NCI-H82 treated with DMSO at 0.1 percent for 48 hours (cell line): ENCODE results near the gene ABI3BP.
"Not testable (repeated sequence)": the region's sequence is repeated elsewhere in the genome, so short reads cannot be mapped to it uniquely, and the experiment has no call there.

Experiments
- DNase-seq: peaks from one replicate; lab custom pipeline; 2025; ENCODE audit not compliant: unreplicated experiment; lab: John Stamatoyannopoulos, UW

Gene ABI3BP, protein sequence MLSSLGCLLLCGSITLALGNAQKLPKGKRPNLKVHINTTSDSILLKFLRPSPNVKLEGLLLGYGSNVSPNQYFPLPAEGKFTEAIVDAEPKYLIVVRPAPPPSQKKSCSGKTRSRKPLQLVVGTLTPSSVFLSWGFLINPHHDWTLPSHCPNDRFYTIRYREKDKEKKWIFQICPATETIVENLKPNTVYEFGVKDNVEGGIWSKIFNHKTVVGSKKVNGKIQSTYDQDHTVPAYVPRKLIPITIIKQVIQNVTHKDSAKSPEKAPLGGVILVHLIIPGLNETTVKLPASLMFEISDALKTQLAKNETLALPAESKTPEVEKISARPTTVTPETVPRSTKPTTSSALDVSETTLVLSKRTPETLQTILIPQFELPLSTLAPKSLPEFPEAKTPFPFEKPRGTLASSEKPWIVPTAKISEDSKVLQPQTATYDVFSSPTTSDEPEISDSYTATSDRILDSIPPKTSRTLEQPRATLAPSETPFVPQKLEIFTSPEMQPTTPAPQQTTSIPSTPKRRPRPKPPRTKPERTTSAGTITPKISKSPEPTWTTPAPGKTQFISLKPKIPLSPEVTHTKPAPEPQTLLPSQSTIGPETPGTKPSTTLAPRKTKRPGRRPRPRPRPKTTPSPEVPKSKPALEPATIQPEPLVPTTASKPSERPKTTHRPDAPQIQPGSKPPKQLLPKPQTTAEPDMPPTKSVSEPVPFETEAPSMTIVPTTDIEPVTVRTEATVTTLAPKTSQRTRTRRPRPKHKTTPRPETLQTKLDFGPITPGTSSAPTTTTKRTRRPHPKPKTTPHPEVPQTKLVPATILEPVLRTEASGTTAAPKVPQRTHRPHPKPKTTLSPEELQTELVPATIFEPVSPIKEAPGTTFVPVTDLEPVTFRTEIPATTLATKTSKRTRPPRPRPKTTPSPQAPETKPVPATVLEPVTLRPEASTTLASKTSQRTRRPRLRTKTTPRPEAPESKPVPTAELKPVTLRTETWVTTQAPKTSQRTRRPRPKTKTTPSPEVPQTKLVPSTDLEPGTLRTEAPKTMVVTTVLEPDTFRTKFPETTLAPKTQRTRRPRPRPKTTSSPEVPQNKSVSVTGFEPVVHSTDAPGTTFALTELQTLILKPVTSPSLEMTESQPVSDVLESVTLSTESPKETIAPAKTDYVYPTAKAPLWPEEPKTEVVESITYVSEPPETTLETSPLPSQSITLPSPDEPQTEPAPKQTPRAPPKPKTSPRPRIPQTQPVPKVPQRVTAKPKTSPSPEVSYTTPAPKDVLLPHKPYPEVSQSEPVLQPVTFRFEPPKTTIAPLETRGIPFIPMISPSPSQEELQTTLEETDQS (N-terminal part only)

GRCh38 chr3:100993309-100993708 lies at the start of gene ABI3BP:
ABI3BP (minus strand) TSS chr3:100993421; CDS start chr3:100993384, 37 bp downstream.
- DNase-seq: no peak

DNA sequence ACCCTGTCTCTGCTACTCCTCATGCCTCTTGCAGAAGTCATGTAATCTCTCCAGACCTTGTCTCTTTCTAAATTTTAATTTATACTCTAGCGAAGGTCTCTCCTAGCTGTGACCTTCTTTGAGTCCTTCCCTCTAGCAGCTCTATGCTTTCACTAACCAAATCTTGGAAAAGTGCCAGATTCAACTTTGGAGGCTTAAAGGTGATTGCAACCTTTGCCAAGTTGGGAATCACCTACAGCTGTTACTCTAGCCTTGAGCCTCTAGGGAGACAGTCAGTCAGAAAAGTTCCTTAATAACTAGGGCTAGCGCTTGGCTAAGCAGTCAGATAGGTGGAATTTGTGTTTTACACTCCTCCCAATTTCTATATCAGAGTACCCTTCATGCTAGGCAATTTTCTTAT lies 46.1 kb upstream of the ABI3BP start:
- DNase-seq: peak; percentile 95

GRCh38 chr3:101038880-101039279 lies 45.7 kb upstream of the ABI3BP start:
- DNase-seq: no peak

- no peak for DNase-seq
Observed at GRCh38 chr3:101038393-101038792, 45.2 kb upstream of the ABI3BP start.

DNA sequence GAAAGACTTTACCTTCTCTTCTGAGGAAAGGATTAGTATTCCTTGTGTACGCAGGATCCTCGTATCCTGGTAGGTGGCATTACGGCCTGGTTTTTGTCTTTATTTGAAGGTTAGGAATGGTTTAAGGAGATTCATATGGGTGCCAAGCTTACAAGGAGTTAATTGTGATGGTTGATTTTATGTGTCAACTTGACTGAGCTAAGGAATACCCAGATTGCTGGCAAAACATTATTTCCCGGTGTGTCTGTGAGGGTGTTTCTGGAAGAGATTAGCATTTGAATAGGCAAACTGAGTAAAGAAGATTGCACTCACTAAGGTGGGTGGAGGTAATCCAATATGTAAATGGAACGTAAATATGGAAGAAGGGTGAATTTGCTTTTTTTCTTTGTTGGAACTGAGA lies 44.4 kb upstream of the ABI3BP start:
- DNase-seq: no peak

DNA sequence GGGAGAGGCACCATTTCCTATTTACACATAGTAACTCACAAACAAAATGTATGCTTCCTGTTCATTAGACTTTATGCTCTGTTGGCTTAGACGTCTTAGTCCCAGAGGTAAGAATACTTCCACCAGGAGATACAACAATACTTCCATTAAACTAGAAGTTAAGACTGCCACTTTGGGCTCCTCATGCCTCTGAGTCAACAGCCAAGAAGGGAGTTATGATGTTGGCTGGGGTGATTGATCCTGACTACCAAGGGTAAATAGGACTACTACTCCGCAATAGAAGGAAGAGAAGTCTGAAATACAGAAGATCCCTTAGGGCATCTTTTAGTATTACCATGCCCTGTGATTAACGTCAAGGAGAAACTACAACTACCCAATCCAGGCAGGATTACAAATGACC lies 43.5 kb upstream of the ABI3BP start:
- DNase-seq: no peak

- DNase-seq: no peak
Observed at GRCh38 chr3:101036213-101036618, 43.0 kb upstream of the ABI3BP start.

DNA sequence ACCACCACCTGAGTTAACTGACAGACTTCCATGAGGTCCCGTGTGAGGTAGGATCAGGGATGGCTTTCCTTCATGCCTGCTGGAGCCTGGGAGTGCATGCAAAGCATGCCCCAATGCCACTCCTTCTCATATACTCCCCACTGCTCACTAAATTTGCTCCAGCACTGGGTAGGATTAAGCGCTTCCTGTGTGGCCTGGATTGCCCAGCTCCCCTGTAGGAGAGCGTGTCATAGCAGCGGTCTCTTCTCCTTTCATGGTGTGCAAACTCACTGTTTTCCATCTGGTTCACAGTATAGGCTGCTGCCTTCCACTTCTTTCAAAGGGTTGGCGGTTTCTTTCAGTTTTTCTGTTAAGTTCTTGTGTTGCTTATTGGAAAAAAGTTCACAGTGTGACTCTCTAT lies 34.1 kb upstream of the ABI3BP start:
- DNase-seq: no peak

DNA sequence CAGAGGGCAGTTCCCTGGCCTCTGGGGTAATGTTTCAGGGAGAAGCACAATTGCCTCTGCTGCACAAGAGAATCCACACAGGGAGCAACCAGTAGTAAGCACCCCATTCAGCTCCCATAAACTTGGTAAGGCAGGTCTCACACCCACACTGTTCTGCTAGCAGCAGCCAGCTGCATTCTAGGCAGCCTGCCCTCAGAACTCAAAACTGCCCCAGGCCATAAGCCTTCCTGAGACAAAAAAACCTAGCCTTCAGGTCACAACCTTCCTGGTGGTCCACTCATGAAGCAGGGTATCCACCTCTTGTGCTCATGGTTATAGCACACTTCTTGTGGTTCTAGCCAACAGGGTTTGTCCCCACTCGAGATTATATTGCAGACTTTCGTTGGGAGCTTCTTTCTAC lies 33.7 kb upstream of the ABI3BP start:
- no peak for DNase-seq

DNA sequence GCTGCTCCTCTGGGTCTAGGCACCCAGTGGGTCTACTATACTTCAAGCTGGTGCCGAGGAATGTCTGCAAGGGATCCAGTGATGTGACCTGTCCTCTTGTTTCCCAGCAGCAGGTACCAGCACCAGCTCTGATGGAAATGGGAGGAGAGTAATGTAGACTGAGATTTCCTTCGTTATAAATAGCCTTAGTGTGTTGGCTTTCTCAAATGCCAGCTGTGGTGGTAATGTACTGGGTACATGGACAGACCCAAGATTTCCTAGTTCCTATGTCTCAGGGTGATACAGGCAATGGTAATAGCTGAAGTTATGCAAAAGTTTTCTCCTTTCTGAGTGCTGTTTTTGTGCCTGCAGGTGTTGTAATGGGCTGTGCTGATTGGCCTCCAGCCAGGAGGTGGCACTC lies 33.0 kb upstream of the ABI3BP start:
- no peak for DNase-seq

DNA sequence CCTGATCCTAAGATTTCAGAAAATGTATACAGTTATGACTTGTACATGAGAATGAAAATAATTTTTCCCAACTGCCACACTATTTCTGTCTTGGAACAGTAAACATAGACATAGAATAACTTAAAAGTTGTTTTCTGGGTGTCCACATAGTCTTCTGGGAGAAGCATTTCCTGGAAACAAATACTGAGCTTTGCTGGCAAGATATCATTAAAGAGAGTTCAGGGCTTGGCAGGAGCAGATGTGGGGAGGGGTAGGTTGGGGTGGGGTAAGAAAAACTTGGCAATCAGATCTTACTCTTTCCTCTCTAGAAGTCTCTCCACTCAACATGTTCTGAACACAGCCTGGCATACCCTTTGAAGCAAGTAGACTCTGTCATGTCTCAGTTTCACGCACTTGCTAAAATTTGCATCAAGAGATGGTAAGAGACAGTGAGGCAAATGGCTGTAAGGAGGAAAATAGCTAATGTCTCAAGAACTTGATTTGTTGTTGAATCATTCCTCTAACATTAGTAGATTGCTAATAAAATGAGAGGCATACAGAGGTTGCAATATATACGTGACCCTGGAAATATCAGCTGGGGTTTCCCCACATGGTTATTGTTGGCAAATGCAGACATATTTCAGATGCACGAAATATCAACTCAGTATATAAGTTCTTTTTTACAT lies 27.3 kb upstream of the ABI3BP start:
- DNase-seq: no peak

GRCh38 chr3:101017017-101017416 lies 23.8 kb upstream of the ABI3BP start:
- DNase-seq: no peak

GRCh38 chr3:101012312-101012711 lies 19.1 kb upstream of the ABI3BP start:
- not testable (repeated sequence) for DNase-seq

GRCh38 chr3:101011136-101011535 lies 17.9 kb upstream of the ABI3BP start:
- no peak for DNase-seq

GRCh38 chr3:101010296-101010695 lies 17.1 kb upstream of the ABI3BP start:
- no peak for DNase-seq

- DNase-seq: no peak
Observed at GRCh38 chr3:101009386-101009785, 16.2 kb upstream of the ABI3BP start.

- no peak for DNase-seq
Observed at GRCh38 chr3:100999160-100999559, 5.9 kb upstream of the ABI3BP start.

DNA sequence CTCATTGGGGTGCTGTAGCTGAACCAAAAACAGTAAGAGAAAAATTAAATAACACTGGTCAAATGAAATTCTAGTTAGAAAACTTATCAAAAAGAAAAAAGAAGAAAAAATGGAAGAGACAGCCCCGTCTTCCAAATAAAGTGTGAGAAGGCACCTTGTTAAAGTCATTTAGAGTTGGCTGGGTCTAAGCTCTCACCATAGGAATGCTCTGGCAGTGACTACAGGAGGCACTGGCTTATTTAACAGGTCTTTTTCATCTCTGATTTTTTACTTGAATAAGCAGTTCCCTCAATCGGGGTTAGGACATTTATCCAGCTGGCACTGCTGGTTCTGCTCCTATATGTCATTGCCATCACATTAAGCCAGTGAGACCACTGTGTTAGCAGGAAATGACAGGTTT lies 1.6 kb upstream of the ABI3BP start:
- no peak for DNase-seq

GRCh38 chr3:100994187-100994586 lies 966 bp upstream of the ABI3BP start:
- DNase-seq: no peak

DNA sequence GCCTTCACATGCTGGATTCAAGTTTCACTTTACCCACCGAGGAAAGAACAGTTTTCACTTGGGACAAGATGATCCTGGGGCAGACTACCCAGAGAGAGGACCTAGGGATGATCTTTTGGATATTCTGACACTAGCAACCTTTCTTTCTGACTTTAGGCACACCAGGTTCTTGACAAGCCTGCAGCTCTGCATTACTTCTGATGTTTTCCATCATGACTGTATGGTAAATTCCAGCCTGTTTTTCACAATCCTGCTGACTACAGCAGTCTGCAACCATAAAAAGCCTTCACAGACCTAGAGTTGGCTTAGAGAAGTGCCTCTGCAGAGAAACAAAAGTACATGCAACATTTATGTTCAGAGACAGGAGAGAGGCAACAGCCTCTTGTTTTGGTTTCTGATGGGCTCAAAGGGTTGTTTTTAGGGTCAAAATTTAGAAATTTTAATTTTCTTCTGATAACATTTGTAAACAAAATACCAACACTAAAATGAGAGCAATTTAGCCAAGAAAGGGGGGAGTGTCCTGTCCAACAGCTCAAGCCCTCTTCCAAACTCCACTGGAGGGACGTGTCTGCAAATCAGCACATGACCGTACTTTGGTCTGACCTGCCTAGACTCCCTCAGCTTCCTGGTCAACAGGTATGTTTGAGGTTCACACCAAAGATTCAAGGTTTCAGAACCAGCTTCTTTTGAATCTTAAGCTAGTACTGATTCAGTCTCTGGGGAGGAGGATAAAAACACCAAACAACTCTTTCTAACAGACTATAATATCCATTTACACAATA lies 799 bp downstream of the ABI3BP start:
- no peak for DNase-seq
